ENCODE results near the gene CEP43.

DNA sequence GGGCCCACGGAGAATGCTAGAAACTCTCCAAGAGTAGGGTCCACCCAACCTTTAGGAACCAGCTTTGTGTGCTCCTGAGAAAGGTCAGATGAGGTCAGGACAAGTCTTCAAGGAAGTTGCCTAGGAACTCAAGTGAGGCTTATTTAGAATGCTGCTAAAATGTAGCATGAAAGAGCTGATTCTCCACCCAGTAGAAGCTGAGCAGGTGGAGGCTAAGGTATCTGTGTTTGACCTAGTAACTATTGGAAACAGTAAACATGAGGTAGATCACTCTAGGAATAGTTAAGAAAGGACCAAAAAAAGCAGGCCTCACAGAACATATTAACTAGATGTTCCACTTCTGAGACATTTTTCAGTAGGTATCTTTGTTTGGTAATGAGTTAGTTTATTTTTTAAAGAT is 13.9 kb downstream of the CEP43 start:
- TF ChIP-seq CTCF (IDR thresholded peaks at IDR 0.05) (no peak), REST (IDR thresholded peaks at IDR 0.05; ENCODE audit: insufficient read depth in 1 of 2, low read depth in 2 of 2, low read length in 1 of 2) (no peak), SIN3A (IDR thresholded peaks at IDR 0.05; ENCODE audit: borderline replicate concordance, insufficient read depth, low read depth, low read length) (no peak), TCF7L2 (IDR thresholded peaks at IDR 0.05; ENCODE audit: low read depth, low read length) (no peak)
